ENCODE measurements around the gene ADAM10.

DNA sequence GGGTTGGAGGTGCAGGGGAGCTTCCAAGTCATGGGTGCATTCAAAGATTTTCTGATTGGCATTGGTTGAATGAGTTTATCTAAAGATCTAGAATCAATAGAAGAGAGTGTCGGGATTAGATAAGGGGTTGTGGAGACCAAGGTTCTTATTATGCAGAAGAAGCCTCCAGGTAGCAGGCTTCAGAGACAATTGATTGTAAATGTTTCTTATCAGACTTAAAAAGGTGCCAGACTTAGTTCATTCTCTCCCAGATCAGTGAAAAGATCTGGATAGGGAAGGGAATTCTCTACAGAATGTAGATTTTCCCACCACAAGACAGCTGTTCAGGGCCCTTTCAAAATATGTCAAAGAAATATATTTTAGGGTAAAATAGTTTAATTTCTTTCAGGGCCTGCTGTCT lies 188.2 kb downstream of the ADAM10 start:
- TF ChIP-seq CTCF (IDR thresholded peaks at IDR 0.05) (no peak), ZFX (IDR thresholded peaks at IDR 0.05; ENCODE audit: borderline replicate concordance) (no peak)
